Large intestine (tissue), 3 donors: ENCODE data around the gene PHYH. TPM values are rescaled to one million over a fixed set of nuclear protein-coding genes. Genes with fewer than 3 reads are reported as not detected.

Source experiments
- DNase-seq, 2 donors: peaks; one replicate each; pipeline versions ENCODE4 v3.0.0 to v3.0.0-alpha.2; 2013
- H3K27ac ChIP-seq: one replicate; pipeline ENCODE4 v1.5.1; 2013; ENCODE audit warnings: low read length
- H3K27me3 ChIP-seq: 2 replicates; pipeline ENCODE4 v1.6.1; 2013; ENCODE audit warnings: low read length; ENCODE audit not compliant: control insufficient read depth, insufficient read depth
- H3K36me3 ChIP-seq: 2 replicates; pipeline ENCODE4 v1.6.1; 2013; ENCODE audit warnings: low read length; ENCODE audit not compliant: control insufficient read depth, insufficient read depth
- H3K4me1 ChIP-seq: one replicate; pipeline ENCODE4 v1.6.1; 2013; ENCODE audit warnings: low read length; ENCODE audit not compliant: control insufficient read depth, insufficient read depth
- H3K4me3 ChIP-seq: one replicate; pipeline ENCODE4 v1.5.1; 2013; ENCODE audit warnings: low read length
- H3K9me3 ChIP-seq: one replicate; pipeline ENCODE4 v1.6.1; 2013; ENCODE audit warnings: mild to moderate bottlenecking, low read depth, low read length, moderate library complexity; ENCODE audit not compliant: control insufficient read depth
- WGBS: methylation state at CpG from one replicate; pipeline ENCODE4 v1.1.5; 2013; ENCODE audit warnings: low lambda C conversion rate; ENCODE audit not compliant: insufficient coverage; 5-methylcytosine and 5-hydroxymethylcytosine counted together
- polyA plus RNA-seq: library from polyadenylated mRNA; unstranded; fragments of 120-200 nt; gene quantifications from one replicate; pipeline ENCODE4 v1.2.1, GENCODE V29; 2013

Gene PHYH
- polyA plus RNA-seq, 1 donor = 39.6 TPM

DNA sequence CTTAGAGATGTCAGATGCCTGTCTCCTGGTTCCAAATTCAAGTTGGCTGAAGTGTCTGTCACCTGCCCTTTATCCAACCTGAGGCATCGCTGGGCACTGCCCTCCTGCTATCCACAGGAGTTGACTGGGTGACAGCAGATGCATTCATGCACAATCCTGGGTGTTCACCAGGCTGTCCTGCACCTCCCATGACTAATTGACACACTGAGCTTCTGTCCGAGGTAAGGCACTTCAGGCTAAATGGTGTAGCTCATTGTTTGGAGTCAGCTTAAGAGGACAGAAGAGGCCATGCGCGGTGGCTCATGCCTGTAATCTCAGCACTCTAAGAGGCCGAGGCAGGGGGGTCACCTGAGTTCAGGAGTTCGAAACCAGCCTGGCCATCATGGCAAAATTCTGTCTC is 68.1 kb downstream of the PHYH start:
- no peaks in the 10 kb centered on the region for H3K4me1 ChIP-seq
- H3K27ac ChIP-seq = no peak overlapping the region
- H3K27me3 ChIP-seq = peaks cover 2% of the 10 kb centered on the region
- DNase-seq = no peak
- H3K36me3 ChIP-seq = no peaks in the 10 kb centered on the region
- no peak overlapping the region for H3K4me3 ChIP-seq
- WGBS = no CpG with 5 or more reads among the region's 6 CpGs
- H3K9me3 ChIP-seq = no peaks in the 10 kb centered on the region

- H3K27ac ChIP-seq = no peak overlapping the region
- peaks cover 2% of the 10 kb centered on the region for H3K27me3 ChIP-seq
- H3K4me3 ChIP-seq = no peak overlapping the region
- H3K9me3 ChIP-seq = no peaks in the 10 kb centered on the region
- DNase-seq = no peak
- WGBS = 60% methylated on average over 1 of the region's 9 CpGs
- no peaks in the 10 kb centered on the region for H3K4me1 ChIP-seq
- H3K36me3 ChIP-seq = no peaks in the 10 kb centered on the region
Measured at GRCh38 chr10:13231190-13231589, 68.7 kb downstream of the PHYH start.

Other genes starting within 250 kb of the PHYH start
- gene OPTN, start 199.9 kb downstream of the PHYH start, polyA plus RNA-seq = 68.6 TPM
- 4.7 TPM for gene MCM10, start 138.5 kb downstream of the PHYH start, polyA plus RNA-seq
- not detected for gene UCMA, start 65.7 kb downstream of the PHYH start, polyA plus RNA-seq
- gene SEPHS1, start 48.2 kb upstream of the PHYH start, polyA plus RNA-seq = 51.3 TPM
- gene BEND7, start 228.9 kb upstream of the PHYH start, polyA plus RNA-seq = 7.7 TPM